T-cell (primary cell): Measurements from ENCODE around the gene CIAO3. TPM values are rescaled to one million over a fixed set of nuclear protein-coding genes. Genes with fewer than 3 reads are reported as not detected.

Experiments
- ATAC-seq, 4 experiments: fragments of 200-7000 bp in 3 of 4; fragments of 150-1000 bp in 1 of 4; cut with Tn5 transposase; replicated peaks in 1 of 4; 1 replicate in 3 of 4; 2 replicates in 1 of 4; pipeline ENCODE4 v1.10.0; 2021; ENCODE audit warnings: moderate library complexity in 3 of 4, mild to moderate bottlenecking in 2 of 4, moderate number of reproducible peaks in 1 of 4
- CTCF ChIA-PET, 2 donors: fragments of 300-600 bp; sonication (Branson Sonifier 250); formaldehyde crosslinking; loops; one replicate each; lab custom pipeline; 2022; ENCODE audit warnings: antibody characterized with exemption in 2 of 2; lab: Charles Lee
- POLR2A ChIA-PET, 2 donors: fragments of 300-600 bp; sonication (Branson Sonifier 250); formaldehyde crosslinking; loops; one replicate each; lab custom pipeline; 2022; ENCODE audit warnings: antibody characterized with exemption in 2 of 2; lab: Charles Lee
- DNase-seq, 35 experiments: peaks; one replicate each; pipeline versions ENCODE4 v3.0.0 to v3.0.0-alpha.2; 2013 to 2023
- H3K27ac ChIP-seq: one replicate; pipeline ENCODE4 v1.5.1; 2013; ENCODE audit warnings: low read length
- H3K27me3 ChIP-seq, 2 experiments: replicated peaks in 1 of 2; 1 replicate in 1 of 2; 2 replicates in 1 of 2; pipeline versions ENCODE4 v1.6.1 to v1.7.0; 2013; ENCODE audit warnings: low read length in 1 of 2, mixed read lengths in 1 of 2; ENCODE audit not compliant: control insufficient read depth in 2 of 2, insufficient read depth in 2 of 2; ENCODE audit errors: extremely low read depth in 1 of 2
- H3K36me3 ChIP-seq, 2 donors: 1 replicate in 1 of 2; 2 replicates in 1 of 2; pipeline versions ENCODE4 v1.6.1 to v1.7.0; 2013; ENCODE audit warnings: low read length in 1 of 2; ENCODE audit not compliant: control insufficient read depth in 2 of 2, insufficient read depth in 1 of 2; ENCODE audit errors: extremely low read depth in 1 of 2
- H3K4me1 ChIP-seq, 2 experiments: 1 replicate in 1 of 2; 2 replicates in 1 of 2; pipeline versions ENCODE4 v1.6.1 to v1.7.0; 2013; ENCODE audit warnings: low read length in 2 of 2, mixed read lengths in 1 of 2; ENCODE audit not compliant: insufficient read depth in 2 of 2, control insufficient read depth in 1 of 2; ENCODE audit errors: extremely low read depth in 1 of 2
- H3K4me3 ChIP-seq, 2 donors: 1 replicate in 1 of 2; 2 replicates in 1 of 2; pipeline versions ENCODE4 v1.5.1 to v1.7.0; 2013; ENCODE audit warnings: mild to moderate bottlenecking in 2 of 2, low read length in 1 of 2, moderate library complexity in 1 of 2; ENCODE audit not compliant: control insufficient read depth in 1 of 2; ENCODE audit errors: extremely low read depth in 1 of 2
- H3K9me3 ChIP-seq: 2 replicates; pipeline ENCODE4 v1.7.0; 2013
- H3K27ac Mint-ChIP-seq, 2 donors: one replicate each; pipeline ENCODE4 v1.8.0; 2020 to 2021; ENCODE audit warnings: mild to moderate bottlenecking in 2 of 2, mixed read lengths in 2 of 2
- H3K27me3 Mint-ChIP-seq, 2 donors: one replicate each; pipeline ENCODE4 v1.8.0; 2021 to 2022; ENCODE audit warnings: mixed read lengths in 2 of 2
- H3K36me3 Mint-ChIP-seq: one replicate; pipeline ENCODE4 v1.8.0; 2021; ENCODE audit warnings: mixed read lengths
- H3K4me1 Mint-ChIP-seq, 3 donors: one replicate each; pipeline ENCODE4 v1.8.0; 2020 to 2022; ENCODE audit warnings: mixed read lengths in 3 of 3, mild to moderate bottlenecking in 1 of 3
- H3K4me3 Mint-ChIP-seq, 3 donors: one replicate each; pipeline ENCODE4 v1.8.0; 2020 to 2022; ENCODE audit warnings: mild to moderate bottlenecking in 3 of 3, mixed read lengths in 3 of 3, moderate library complexity in 3 of 3
- H3K9me3 Mint-ChIP-seq, 3 donors: one replicate each; pipeline ENCODE4 v1.8.0; 2020 to 2022; ENCODE audit warnings: mixed read lengths in 3 of 3
- WGBS: methylation state at CpG from one replicate; pipeline ENCODE4 v1.1.5; 2013; ENCODE audit warnings: missing lambda C conversion rate; ENCODE audit not compliant: insufficient coverage; 5-methylcytosine and 5-hydroxymethylcytosine counted together
- total RNA-seq, 35 experiments: library from RNA in 6 of 35; stranded (reverse) in 6 of 35; fragments of 120-200 nt in 1 of 35; gene quantifications; one replicate each; pipeline versions ENCODE4 v1.2.1 to v1.2.4 and lab custom pipeline; 2013 to 2026

Gene CIAO3
- total RNA-seq (10 to 100 TPM; 36.2 to 69.1 (median 58.6) TPM), total RNA-seq (lab: John Stamatoyannopoulos, UW) (16.4 to 73.3 (median 37.0) reads per million in 29 experiments)
- total RNA-seq (2013) = 30.0 TPM

DNA sequence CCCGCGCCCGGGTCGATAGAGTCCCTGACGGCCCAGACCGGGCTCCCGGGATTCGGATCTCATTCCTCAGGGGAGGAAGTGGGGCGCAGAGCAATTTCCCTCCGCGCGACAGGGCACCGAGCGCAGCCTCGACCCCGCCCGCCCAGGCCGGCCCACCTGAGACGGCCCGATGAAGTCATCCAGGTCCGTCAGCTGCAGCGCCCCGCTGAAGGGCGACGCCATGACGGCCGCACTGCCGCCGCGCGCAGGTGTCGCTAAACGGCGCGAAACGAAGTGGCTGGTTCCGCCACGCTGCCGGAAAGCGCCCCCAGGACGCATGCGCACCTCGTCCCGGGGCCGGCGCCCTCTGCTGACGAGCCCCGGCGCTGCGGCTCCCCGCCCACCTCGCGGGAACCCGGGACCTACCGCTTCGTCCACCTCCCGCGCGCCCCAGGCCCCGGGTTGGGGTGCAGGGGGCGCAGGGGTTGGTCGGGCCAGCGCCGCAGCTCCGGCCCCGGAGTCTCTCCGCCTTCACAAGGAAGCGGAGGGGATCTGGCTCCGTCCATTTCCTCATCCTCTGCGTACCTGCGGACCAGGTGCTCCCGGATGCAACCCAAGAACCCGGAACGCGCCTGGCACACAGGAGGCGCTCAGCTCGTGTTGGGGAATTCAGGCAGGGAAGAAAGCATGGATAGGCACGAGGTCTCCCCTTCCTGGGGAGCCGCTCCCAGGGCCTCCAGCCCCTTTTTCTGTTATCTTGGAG lies at the start of gene CIAO3:
TSS of gene CIAO3 (minus strand) at position 234 of the 742 bp plus-strand sequence. CDS start at position 222, 12 bp downstream.
- Histone ChIP-seq H3K4me1 (peaks cover 0 to 19% of the 10 kb centered on the region in 2 experiments), H3K4me3 (peak within 1 kb of the TSS; percentile 65 to 93), H3K27ac (peak within 1 kb of the TSS; percentile 63), H3K36me3 (peaks cover 9 to 17% of the 10 kb centered on the region in 2 donors), H3K9me3 (no peaks in the 10 kb centered on the region), H3K27me3 (peaks cover 0 to 16% of the 10 kb centered on the region in 2 experiments)
- Mint-ChIP-seq H3K36me3 (peaks cover 7% of the 10 kb centered on the region), H3K9me3 (no peaks in the 10 kb centered on the region), H3K4me1 (peaks cover 0 to 15% (median 14%) of the 10 kb centered on the region in 3 donors), H3K27ac (peak within 1 kb of the TSS in 1 of 2 donors; percentile 34), H3K27me3 (no peaks in the 10 kb centered on the region), H3K4me3 (peak within 1 kb of the TSS; percentile 74 to 79 (median 75))
- POLR2A ChIA-PET = interaction anchor here in 1 of 2 donors (0.7 kb wide), 1 partner anchor 47 kb away, joined by 6 read pairs; the partner anchor contains the start of genes CHTF18 and RPUSD1
- DNase-seq (peak; percentile 73 to 95 (median 85)), ATAC-seq (peak; percentile 88 to 94 (median 90))
- WGBS = under 1% methylated on average over 75 of the region's 79 CpGs
- CTCF ChIA-PET = interaction anchor here (0.6 kb wide), 2 partner anchors 12 to 240 kb away, joined by 4 to 6 read pairs; partner anchors contain the start of gene SOX8 (in 1 of the 2)

- 95% methylated on average over 17 of the region's 17 CpGs for WGBS
- CTCF ChIA-PET = no interaction called here
- POLR2A ChIA-PET = no interaction called here
- peaks cover 6% of the 10 kb centered on the region for H3K36me3 Mint-ChIP-seq
- no peaks in the 10 kb centered on the region for H3K27me3 Mint-ChIP-seq
- DNase-seq (no peak), ATAC-seq (no peak)
- peak overlapping the region; percentile 53 to 60 (median 59) for H3K4me3 Mint-ChIP-seq
- peaks cover 0 to 15% (median 7%) of the 10 kb centered on the region in 3 donors for H3K4me1 Mint-ChIP-seq
- peaks cover 5 to 37% of the 10 kb centered on the region in 2 experiments for H3K4me1 ChIP-seq
- H3K27ac Mint-ChIP-seq = no peak overlapping the region
- peaks cover 9% of the 10 kb centered on the region in 2 donors for H3K36me3 ChIP-seq
- no peaks in the 10 kb centered on the region for H3K9me3 Mint-ChIP-seq
- H3K27me3 ChIP-seq = no peaks in the 10 kb centered on the region
- no peaks in the 10 kb centered on the region for H3K9me3 ChIP-seq
- no peak overlapping the region for H3K27ac ChIP-seq
- no peak overlapping the region for H3K4me3 ChIP-seq
Observed at GRCh38 chr16:790086-790485, 49.3 kb upstream of the CIAO3 start.

DNA sequence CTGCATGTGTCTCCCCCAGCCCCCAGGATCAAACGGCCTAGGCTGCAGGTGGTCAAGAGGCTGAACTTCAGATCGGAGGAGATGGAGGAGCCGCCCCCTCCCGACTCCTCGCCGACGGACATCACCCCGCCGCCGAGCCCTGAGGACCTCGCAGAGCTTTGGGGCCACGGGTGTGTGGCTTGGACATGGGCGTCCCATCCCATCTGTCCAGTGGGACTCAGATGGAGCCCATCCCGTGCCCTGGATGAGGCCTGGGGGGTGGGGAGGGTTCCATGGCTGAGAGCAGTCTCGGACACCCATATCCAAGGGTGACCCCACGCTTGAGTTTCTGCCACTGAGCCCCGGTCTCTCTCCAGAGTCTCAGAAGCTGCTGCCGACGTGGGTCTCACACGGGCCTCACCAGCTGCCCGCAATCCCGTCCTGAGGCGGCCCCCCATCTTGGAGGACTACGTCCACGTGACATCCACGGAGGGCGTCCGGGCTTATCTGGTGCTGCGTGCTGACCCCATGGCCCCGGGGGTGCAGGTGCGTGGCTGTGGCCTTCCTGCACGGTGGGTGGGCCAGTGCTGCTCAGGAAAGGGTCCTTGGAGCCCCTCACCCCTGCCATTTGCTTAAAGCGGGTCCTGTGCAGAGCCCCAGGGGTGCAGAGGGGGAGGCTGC lies 48.5 kb upstream of the CIAO3 start:
- 85% methylated on average over 23 of the region's 33 CpGs for WGBS
- Histone ChIP-seq H3K4me3 (peak overlapping the region; percentile 55 to 58), H3K27ac (no peak overlapping the region), H3K36me3 (peaks cover 9% of the 10 kb centered on the region in 2 donors), H3K4me1 (peaks cover 5 to 37% of the 10 kb centered on the region in 2 experiments), H3K9me3 (no peaks in the 10 kb centered on the region), H3K27me3 (no peaks in the 10 kb centered on the region)
- DNase-seq = no peak
- H3K9me3 Mint-ChIP-seq = no peaks in the 10 kb centered on the region
- no peak overlapping the region for H3K27ac Mint-ChIP-seq
- peaks cover 0 to 18% (median 8%) of the 10 kb centered on the region in 3 donors for H3K4me1 Mint-ChIP-seq
- peaks cover 6% of the 10 kb centered on the region for H3K36me3 Mint-ChIP-seq
- CTCF ChIA-PET = no interaction called here
- H3K27me3 Mint-ChIP-seq = no peaks in the 10 kb centered on the region
- H3K4me3 Mint-ChIP-seq = peak overlapping the region in 2 of 3 donors; percentile 53 to 60
- ATAC-seq = no peak
- POLR2A ChIA-PET = no interaction called here

DNA sequence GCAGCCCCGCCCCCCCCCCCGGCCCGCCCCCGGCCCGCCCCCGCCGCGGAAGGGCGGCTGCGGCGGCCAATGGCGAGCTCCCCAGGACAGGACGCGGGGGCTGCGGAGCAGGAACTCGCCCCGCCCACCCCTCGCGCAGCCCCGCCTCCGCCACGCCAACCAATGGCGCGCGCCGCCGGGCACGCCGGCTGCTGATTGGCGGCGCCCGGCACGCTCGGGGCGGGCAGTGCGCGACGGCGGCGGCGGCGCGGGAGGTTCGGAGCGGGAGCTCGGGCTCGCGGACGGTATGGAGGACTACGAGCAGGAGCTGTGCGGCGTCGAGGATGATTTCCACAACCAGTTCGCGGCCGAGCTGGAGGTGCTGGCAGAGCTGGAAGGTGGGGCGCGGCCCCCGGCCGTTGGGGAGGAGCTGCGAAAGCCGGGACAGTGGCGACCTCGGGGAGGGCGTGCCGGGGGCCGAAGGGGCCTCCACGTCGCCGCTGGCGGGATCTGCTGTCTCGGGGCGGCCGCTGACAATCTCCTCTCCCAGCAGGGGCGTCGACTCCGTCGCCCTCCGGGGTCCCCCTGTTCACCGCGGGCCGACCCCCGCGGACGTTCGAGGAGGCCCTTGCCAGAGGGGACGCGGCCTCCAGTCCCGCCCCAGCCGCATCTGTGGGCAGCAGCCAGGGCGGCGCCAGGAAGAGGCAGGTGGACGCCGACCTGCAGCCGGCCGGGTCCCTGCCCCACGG lies 47.8 kb upstream of the CIAO3 start, which contains the start of gene CHTF18:
TSS of gene CHTF18 (plus strand) at position 222 of the 728 bp plus-strand sequence. CDS start at position 287, 65 bp downstream.
- Mint-ChIP-seq H3K27me3 (no peaks in the 10 kb centered on the region), H3K4me3 (peak within 1 kb of the TSS; percentile 83 to 85 (median 84)), H3K36me3 (peaks cover 6% of the 10 kb centered on the region), H3K9me3 (no peaks in the 10 kb centered on the region), H3K4me1 (peaks cover 0 to 18% (median 8%) of the 10 kb centered on the region in 3 donors), H3K27ac (peak within 1 kb of the TSS; percentile 55 to 64)
- DNase-seq (peak; percentile 79 to 97 (median 92)), ATAC-seq (peak; percentile 95 to 96 (median 96))
- H3K36me3 ChIP-seq = peaks cover 9% of the 10 kb centered on the region in 2 donors
- POLR2A ChIA-PET = interaction anchor here in 1 of 2 donors (1.0 kb wide), 1 partner anchor 48 kb away, joined by 6 read pairs; the partner anchor contains the start of gene CIAO3
- no peaks in the 10 kb centered on the region for H3K27me3 ChIP-seq
- CTCF ChIA-PET = interaction anchor here in 1 of 2 donors (1.0 to 1.2 kb wide), 2 partner anchors 60 to 76 kb away, joined by 3 to 4 read pairs; no protein-coding TSS in a partner anchor
- H3K4me3 ChIP-seq = peak within 1 kb of the TSS; percentile 69 to 90
- H3K27ac ChIP-seq = peak within 1 kb of the TSS; percentile 12
- no peaks in the 10 kb centered on the region for H3K9me3 ChIP-seq
- under 1% methylated on average over 93 of the region's 97 CpGs for WGBS
- H3K4me1 ChIP-seq = peaks cover 5 to 37% of the 10 kb centered on the region in 2 experiments

GRCh38 chr16:787978-788398 lies 47.2 kb upstream of the CIAO3 start, which contains the start of gene RPUSD1:
Gene RPUSD1 (minus strand): TSS chr16:788381. CDS start chr16:787737, 644 bp downstream.
- peak in 2 of 35 experiments; percentile 16 to 59 for DNase-seq
- POLR2A ChIA-PET = interaction anchor here in 1 of 2 donors (1.0 kb wide), 1 partner anchor 47 kb away, joined by 6 read pairs; the partner anchor contains the start of gene CIAO3

More at GRCh38 chr16:787978-788398, 47.2 kb upstream of the CIAO3 start, which contains the start of gene RPUSD1:
- Mint-ChIP-seq H3K27me3 (no peaks in the 10 kb centered on the region), H3K27ac (peak within 1 kb of the TSS; percentile 55 to 64), H3K9me3 (no peaks in the 10 kb centered on the region), H3K4me1 (peaks cover 0 to 18% (median 8%) of the 10 kb centered on the region in 3 donors), H3K4me3 (peak within 1 kb of the TSS; percentile 83 to 85 (median 84)), H3K36me3 (peaks cover 6% of the 10 kb centered on the region)
- WGBS = under 1% methylated on average over 44 of the region's 45 CpGs
- Histone ChIP-seq H3K27me3 (peaks cover 0 to 5% of the 10 kb centered on the region in 2 experiments), H3K4me3 (peak within 1 kb of the TSS; percentile 69 to 90), H3K4me1 (peaks cover 5 to 37% of the 10 kb centered on the region in 2 experiments), H3K36me3 (peaks cover 9% of the 10 kb centered on the region in 2 donors), H3K9me3 (no peaks in the 10 kb centered on the region), H3K27ac (peak within 1 kb of the TSS; percentile 12)
- peak; percentile 10 to 34 (median 26) for ATAC-seq
- CTCF ChIA-PET = interaction anchor here in 1 of 2 donors (1.0 to 1.2 kb wide), 2 partner anchors 60 to 76 kb away, joined by 3 to 4 read pairs; no protein-coding TSS in a partner anchor
